Testis (tissue), 3 donors: ENCODE data around the gene PAPPA. TPM values are rescaled to one million over a fixed set of nuclear protein-coding genes. Genes with fewer than 3 reads are reported as not detected.

ENCODE experiments used
- DNase-seq: peaks from one replicate; pipeline ENCODE4 v3.0.0-alpha.2; 2019
- H3K27ac ChIP-seq, 2 donors: fragments of 200-600 bp; sonication (generic); one replicate each; pipeline ENCODE4 v1.5.1; 2019
- H3K27me3 ChIP-seq: fragments of 200-600 bp; sonication (generic); one replicate; pipeline ENCODE4 v1.5.1; 2019
- H3K36me3 ChIP-seq: fragments of 200-600 bp; sonication (generic); one replicate; pipeline ENCODE4 v1.5.1; 2017; ENCODE audit warnings: low read depth; ENCODE audit errors: missing control alignments
- H3K4me1 ChIP-seq: fragments of 200-600 bp; sonication (generic); one replicate; pipeline ENCODE4 v1.5.1; 2019
- H3K4me3 ChIP-seq, 2 donors: fragments of 200-600 bp; sonication (generic); one replicate each; pipeline ENCODE4 v1.5.1; 2017 to 2019
- H3K9me3 ChIP-seq: fragments of 200-600 bp; sonication (generic); one replicate; pipeline ENCODE4 v1.5.1; 2017
- POLR2A ChIP-seq: fragments of 450-650 bp; IDR thresholded peaks from one replicate; pipeline ENCODE4 v1.6.1; 2017; ENCODE audit warnings: antibody characterized with exemption, mild to moderate bottlenecking, moderate library complexity
- WGBS, 2 donors: methylation state at CpG; one replicate each; pipeline ENCODE4 v1.1.5; 2018; 5-methylcytosine and 5-hydroxymethylcytosine counted together
- intact Hi-C: fragments of 100-400 bp; cut with DNase I; formaldehyde crosslinking; loops from one replicate; pipeline ENCODE4 v1.15.1; 2023; ENCODE audit warnings: low total_unique reads
- polyA plus RNA-seq: library from polyadenylated mRNA; stranded (reverse); fragments of 350-450 nt; fragmentation: Illumina TruSeq; extraction: RNeasy Lipid Tissue Mini Kit (QIAGEN cat#74804); gene quantifications from one replicate; pipeline ENCODE4 v1.2.3, GENCODE V29; 2014; ENCODE audit warnings: low read depth, low replicate concordance; ENCODE audit not compliant: insufficient read depth
- total RNA-seq, 2 donors: library from RNA; depleted of rRNA; stranded (reverse); fragments of >200 nt; gene quantifications; one replicate each; pipeline ENCODE4 v1.2.3, GENCODE V29; 2016
- TF ChIP-seq, protein P1 (sequence below), 3 experiments: fragments of 450-650 bp in 2 of 3; fragments of 200-600 bp in 1 of 3; sonication (generic) in 1 of 3; IDR thresholded peaks; one replicate each; pipeline ENCODE4 v1.5.1; 2016 to 2019; ENCODE audit warnings: antibody characterized with exemption in 3 of 3, mild to moderate bottlenecking in 2 of 3, moderate library complexity in 1 of 3

The PAPPA gene
- total and polyA plus RNA-seq, 3 donors from 2014 or later, result 1.9 to 5.1 (median 4.1) TPM

DNA sequence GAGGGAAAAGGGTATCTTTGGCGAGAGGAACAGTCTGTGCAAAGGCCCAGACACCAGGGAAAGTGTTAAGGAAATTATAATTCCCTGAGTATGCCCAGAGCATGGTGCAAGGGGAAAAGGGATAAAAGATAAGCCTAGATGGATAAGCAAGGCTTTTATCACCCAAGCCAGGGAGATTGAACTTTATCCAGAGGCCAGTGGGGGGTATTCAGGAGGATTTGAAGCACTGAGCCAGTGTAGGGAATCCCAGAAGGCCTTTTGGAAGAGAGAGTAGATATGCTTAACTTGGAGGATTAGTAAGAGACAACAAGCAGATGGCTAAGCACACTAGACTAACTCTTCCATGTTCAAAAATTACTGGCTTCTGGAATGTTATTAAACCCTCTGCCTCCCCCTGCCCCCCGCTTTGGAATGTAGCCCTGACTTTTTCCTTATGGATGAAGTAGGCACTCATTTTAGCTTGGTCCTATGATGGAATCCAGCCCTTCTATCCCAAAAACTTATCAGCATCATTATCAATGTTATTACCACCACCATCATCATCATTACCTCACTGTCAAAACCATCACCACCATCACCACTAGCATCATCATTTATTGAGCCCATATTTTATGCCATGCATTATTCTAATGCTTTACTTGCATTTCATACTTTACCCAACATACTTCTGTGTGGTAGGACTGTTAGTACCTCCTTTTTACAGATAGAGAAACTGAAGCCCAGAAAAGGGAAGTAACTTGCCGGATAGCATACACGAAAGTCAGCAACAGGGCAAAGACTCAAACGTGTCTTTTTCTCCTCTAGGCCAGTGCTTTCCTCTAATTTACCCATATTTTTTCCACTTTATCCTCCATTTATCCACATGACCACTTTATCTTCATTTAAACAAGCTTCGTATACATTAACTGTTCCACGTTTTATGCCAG is 237.0 kb downstream of the PAPPA start:
- no peak for DNase-seq
- H3K27ac ChIP-seq, result no peak overlapping the region
- H3K27me3 ChIP-seq, result no peaks in the 10 kb centered on the region
- no peaks in the 10 kb centered on the region for H3K36me3 ChIP-seq
- WGBS, 2 donors, result 81 to 92% methylated on average over 7 of the region's 7 CpGs
- H3K4me1 ChIP-seq, result peaks cover 7% of the 10 kb centered on the region
- intact Hi-C loops, result no loop called here
- no peak overlapping the region for H3K4me3 ChIP-seq
- H3K9me3 ChIP-seq, result no peaks in the 10 kb centered on the region
- TF ChIP-seq, protein P1, sequence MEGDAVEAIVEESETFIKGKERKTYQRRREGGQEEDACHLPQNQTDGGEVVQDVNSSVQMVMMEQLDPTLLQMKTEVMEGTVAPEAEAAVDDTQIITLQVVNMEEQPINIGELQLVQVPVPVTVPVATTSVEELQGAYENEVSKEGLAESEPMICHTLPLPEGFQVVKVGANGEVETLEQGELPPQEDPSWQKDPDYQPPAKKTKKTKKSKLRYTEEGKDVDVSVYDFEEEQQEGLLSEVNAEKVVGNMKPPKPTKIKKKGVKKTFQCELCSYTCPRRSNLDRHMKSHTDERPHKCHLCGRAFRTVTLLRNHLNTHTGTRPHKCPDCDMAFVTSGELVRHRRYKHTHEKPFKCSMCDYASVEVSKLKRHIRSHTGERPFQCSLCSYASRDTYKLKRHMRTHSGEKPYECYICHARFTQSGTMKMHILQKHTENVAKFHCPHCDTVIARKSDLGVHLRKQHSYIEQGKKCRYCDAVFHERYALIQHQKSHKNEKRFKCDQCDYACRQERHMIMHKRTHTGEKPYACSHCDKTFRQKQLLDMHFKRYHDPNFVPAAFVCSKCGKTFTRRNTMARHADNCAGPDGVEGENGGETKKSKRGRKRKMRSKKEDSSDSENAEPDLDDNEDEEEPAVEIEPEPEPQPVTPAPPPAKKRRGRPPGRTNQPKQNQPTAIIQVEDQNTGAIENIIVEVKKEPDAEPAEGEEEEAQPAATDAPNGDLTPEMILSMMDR (IDR thresholded peaks at IDR 0.05), result no peak
- no peak for TF ChIP-seq POLR2A

GRCh38 chr9:116391306-116391900 is 237.8 kb downstream of the PAPPA start:
- Histone ChIP-seq H3K4me1 (peaks cover 7% of the 10 kb centered on the region), H3K36me3 (no peaks in the 10 kb centered on the region), H3K27ac (no peak overlapping the region), H3K9me3 (no peaks in the 10 kb centered on the region), H3K4me3 (no peak overlapping the region), H3K27me3 (no peaks in the 10 kb centered on the region)
- intact Hi-C loops, result no loop called here
- no peak for DNase-seq
- 94 to 98% methylated on average over 4 of the region's 4 CpGs for WGBS, 2 donors
- no peak for TF ChIP-seq POLR2A
- TF ChIP-seq, protein P1 (IDR thresholded peaks at IDR 0.05), result no peak

DNA sequence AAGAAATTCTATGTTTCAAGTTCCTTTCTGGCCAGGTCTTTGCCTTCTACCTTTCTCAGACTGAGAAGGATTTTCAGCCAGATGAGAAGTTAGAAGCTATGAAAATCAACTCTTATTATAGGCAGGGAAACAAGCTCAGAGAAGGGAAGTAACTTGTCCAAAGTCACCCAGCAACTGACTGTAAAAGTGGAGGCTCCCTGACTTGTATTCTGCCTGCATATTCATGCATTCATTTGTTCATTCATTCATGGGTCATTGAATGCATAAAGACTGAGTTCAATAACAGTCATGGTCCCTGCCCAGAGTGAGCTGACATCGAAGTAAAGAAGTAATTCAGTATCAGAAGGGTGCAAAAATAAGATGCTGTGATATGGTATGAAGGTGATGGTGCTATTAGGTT is 239.6 kb downstream of the PAPPA start:
- DNase-seq, result no peak
- intact Hi-C loops, result no loop called here
- Histone ChIP-seq H3K4me1 (peaks cover 7% of the 10 kb centered on the region), H3K9me3 (no peaks in the 10 kb centered on the region), H3K4me3 (no peak overlapping the region), H3K36me3 (no peaks in the 10 kb centered on the region), H3K27ac (no peak overlapping the region), H3K27me3 (no peaks in the 10 kb centered on the region)
- WGBS, 2 donors, result 93 to 94% methylated on average over 1 of the region's 1 CpG
- TF ChIP-seq POLR2A, result no peak
- TF ChIP-seq, protein P1 (IDR thresholded peaks at IDR 0.05), result no peak

GRCh38 chr9:116394070-116394469 is 240.5 kb downstream of the PAPPA start:
- DNase-seq, result no peak

More at GRCh38 chr9:116394070-116394469, 240.5 kb downstream of the PAPPA start:
- TF ChIP-seq, protein P1 (IDR thresholded peaks at IDR 0.05), result no peak
- no peak for TF ChIP-seq POLR2A
- no peaks in the 10 kb centered on the region for H3K9me3 ChIP-seq
- 79 to 80% methylated on average over 6 of the region's 6 CpGs for WGBS, 2 donors
- no peaks in the 10 kb centered on the region for H3K27me3 ChIP-seq
- H3K36me3 ChIP-seq, result no peaks in the 10 kb centered on the region
- intact Hi-C loops, result no loop called here
- H3K27ac ChIP-seq, result no peak overlapping the region
- peaks cover 7% of the 10 kb centered on the region for H3K4me1 ChIP-seq
- no peak overlapping the region for H3K4me3 ChIP-seq
